GM12872 (cell line): Measurements from ENCODE around the gene NAA35.

Experiments used
- TF ChIP-seq, protein P1 (sequence below): IDR thresholded peaks from 3 replicates; pipeline ENCODE4 v1.5.1; 2011; ENCODE audit warnings: low read depth, mild to moderate bottlenecking, low read length, moderate library complexity; ENCODE audit not compliant: insufficient read depth

NAA35 gene

DNA sequence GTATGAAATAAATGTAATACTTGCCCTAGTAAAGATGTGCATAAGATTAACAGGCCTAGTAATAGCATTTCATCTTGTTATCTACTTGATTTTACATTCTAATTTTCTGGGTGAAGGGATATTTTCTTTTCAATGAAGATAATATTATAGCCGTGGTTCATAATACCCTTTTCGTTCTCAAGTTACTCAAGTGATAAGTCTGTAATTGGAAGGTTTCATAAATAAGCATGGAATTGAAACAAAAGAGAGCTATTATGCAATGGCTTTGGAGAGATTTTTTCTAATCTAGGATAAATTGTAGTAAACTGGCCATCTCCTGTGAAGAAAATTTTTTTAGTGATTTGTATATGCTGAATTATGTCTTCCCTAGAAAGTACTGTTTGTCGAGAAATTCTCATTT lies 19.0 kb downstream of the NAA35 start:
- TF ChIP-seq, protein P1, sequence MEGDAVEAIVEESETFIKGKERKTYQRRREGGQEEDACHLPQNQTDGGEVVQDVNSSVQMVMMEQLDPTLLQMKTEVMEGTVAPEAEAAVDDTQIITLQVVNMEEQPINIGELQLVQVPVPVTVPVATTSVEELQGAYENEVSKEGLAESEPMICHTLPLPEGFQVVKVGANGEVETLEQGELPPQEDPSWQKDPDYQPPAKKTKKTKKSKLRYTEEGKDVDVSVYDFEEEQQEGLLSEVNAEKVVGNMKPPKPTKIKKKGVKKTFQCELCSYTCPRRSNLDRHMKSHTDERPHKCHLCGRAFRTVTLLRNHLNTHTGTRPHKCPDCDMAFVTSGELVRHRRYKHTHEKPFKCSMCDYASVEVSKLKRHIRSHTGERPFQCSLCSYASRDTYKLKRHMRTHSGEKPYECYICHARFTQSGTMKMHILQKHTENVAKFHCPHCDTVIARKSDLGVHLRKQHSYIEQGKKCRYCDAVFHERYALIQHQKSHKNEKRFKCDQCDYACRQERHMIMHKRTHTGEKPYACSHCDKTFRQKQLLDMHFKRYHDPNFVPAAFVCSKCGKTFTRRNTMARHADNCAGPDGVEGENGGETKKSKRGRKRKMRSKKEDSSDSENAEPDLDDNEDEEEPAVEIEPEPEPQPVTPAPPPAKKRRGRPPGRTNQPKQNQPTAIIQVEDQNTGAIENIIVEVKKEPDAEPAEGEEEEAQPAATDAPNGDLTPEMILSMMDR: no peak

DNA sequence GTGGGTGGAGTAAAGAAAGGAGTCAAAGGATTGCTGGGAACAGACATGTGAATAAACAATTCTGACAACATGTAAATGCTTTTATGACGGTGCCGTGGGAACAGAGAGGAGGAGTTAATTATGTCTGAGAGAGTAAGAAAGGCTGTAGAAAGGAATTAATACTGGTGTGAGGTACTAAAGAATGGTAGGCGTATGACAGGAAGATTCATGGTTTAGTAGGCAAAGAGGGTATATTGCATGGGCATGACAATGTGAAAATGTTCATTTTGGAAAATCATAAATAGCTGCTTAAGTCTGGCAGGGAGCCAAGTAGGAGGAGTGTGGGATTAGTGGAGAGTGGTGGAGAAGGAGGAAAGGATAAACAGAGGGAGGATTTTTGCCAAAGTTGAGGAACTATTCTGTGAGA lies 19.7 kb downstream of the NAA35 start:
- TF ChIP-seq, protein P1: no peak

DNA sequence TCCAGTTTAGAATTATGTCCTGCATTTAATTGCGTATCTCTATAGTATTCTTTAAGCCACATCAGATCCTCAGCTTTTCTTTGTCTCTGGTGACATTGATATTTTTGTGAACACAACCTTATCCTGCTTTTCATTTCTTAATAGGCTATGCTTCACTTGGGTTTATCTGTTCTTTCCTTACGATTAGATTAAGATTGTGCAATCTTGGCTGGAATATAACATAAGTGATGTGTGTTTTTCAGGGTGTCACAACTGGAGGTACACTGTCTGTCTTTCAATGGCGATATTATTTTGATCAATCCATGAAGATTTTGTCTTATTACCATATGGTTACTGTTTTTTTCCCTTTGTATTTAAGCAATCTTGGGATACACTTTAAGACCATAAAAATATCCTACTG lies 23.6 kb downstream of the NAA35 start:
- TF ChIP-seq, protein P1: no peak

DNA sequence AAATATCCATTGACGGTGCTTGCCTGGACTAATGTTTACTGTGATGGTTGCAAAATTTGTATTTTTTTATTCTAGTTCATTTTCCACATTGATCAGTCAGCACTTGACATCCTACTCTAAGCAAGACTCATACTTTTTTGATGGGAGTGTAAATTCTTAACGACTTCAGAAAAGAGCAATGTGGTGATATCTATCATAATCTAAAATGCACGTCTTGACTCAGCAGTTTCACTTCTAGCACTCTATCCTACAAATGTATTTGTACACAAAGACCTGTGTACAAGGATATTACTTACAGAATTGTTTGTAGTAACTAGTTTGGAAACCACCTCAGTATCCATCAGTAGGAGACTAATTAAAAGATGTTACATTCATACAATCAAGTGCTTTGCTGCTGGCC lies 24.0 kb downstream of the NAA35 start:
- TF ChIP-seq, protein P1: no peak

DNA sequence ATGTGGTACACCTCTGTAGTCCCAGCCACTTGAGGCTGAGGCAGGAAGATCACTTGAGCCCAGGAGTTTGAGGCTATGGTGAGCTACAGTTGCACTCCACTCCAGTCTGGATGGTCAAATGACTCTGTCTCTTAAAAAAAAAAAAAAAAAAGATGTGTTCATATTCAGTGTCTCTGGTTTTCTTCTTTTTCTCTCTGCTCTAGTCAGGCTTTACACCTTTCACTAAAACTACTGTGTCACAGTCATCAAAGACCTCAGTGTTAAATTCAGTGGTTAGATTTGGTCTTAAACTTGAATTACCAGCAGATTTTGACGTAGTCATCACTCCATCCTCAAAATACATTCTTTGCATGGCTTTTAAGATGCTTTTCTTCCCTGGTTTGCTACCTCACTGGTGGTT lies 28.8 kb downstream of the NAA35 start:
- TF ChIP-seq, protein P1: no peak

DNA sequence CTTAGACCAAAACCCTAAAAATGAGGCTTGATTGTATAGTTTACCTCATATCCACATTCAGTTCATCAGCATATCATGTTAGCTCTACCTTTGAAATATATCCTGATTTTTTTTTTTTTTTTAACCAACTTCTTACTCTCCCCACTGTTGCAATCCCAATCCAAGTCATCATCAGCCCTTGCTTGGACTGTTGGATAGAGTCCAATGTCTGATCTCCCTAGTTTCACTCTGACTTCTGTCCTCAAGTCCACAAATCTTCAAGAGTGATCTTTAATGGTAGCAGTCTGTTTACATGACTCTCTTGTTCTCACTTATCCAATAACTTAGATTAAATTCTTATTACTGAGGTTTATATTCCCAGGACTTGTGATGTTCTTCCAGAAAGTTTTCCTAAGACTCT lies 30.8 kb downstream of the NAA35 start:
- TF ChIP-seq, protein P1: no peak

DNA sequence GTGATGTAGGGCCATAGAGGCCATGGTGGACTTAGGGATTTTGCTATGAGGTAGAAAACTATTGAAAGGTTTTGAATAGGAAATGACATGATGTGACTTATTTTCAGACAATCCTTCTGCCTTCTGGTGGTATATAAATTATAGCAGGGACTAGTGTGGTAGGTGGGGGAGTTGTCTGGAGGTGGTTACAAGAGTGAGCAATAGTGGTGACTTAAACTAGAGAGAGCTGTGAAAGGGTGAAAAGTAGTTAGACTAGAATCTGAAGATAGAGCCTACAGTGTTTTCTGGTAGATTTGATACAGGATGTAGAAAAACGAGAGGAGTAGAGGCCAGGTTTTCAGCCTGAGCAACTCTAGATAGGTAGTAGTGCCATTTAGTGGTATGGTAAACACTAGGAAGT lies 32.3 kb downstream of the NAA35 start:
- TF ChIP-seq, protein P1: no peak

DNA sequence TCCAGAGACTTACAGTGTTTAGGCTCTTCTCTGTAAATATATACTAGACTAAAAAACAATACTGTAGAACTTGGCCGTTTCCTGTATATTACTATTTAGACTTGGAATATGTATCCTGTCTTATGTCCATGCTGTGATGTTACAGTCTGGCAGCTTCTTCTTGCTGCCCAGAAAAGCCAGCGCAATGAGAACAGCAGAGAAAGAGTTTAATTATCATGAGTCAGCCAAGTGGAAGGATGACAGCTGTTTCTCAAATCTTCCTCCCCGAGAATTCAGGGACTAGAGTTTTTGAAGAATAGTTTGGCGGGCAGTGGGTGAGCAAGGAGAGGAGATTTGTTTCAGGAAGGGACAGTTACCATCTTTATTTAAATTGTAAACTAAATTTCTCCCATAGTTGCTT lies 37.5 kb downstream of the NAA35 start:
- TF ChIP-seq, protein P1: no peak
